ENCODE results near the gene CUX1. TPM values are rescaled to one million over a fixed set of nuclear protein-coding genes. Genes with fewer than 3 reads are reported as not detected.

CUX1 gene
- total RNA-seq, 1 donor from 2014 or later: 40.5 TPM

DNA sequence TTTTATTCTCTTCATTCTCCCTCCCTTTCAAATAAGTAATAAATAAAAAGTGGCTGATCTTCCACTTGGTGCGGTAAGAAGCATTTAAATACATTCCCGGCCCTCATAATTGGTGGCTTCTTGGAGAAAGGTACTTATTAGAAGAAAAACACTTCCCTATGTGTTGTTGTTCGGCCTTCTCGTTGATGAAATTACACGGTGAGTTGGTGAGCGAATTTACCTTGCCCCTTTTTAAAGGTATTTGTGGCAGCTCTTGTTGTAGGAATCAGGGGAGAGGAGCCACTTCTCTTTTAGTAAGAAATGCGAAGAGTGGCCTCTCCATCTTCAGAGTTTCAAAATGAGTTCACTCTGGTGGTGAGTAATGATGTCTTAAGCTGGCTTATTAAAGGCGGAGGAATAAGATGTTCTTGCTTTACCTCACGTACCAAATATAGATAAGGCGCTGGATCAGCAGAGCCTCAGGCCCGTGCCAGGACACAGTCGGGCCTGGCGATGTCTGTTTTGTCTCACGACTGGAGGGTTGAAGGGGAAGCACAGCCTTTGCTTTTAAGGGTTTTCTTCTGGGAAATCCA lies 135.9 kb downstream of the CUX1 start:
- Histone ChIP-seq H3K4me3 (ENCODE audit: low read depth, low read length) (no peak overlapping the region), H3K27me3 (ENCODE audit: control insufficient read depth, insufficient read depth, low read length) (no peaks in the 10 kb centered on the region), H3K36me3 (ENCODE audit: control insufficient read depth, insufficient read depth, low read length) (no peaks in the 10 kb centered on the region)
- FAIRE-seq: no peak
- TF ChIP-seq, protein P1, sequence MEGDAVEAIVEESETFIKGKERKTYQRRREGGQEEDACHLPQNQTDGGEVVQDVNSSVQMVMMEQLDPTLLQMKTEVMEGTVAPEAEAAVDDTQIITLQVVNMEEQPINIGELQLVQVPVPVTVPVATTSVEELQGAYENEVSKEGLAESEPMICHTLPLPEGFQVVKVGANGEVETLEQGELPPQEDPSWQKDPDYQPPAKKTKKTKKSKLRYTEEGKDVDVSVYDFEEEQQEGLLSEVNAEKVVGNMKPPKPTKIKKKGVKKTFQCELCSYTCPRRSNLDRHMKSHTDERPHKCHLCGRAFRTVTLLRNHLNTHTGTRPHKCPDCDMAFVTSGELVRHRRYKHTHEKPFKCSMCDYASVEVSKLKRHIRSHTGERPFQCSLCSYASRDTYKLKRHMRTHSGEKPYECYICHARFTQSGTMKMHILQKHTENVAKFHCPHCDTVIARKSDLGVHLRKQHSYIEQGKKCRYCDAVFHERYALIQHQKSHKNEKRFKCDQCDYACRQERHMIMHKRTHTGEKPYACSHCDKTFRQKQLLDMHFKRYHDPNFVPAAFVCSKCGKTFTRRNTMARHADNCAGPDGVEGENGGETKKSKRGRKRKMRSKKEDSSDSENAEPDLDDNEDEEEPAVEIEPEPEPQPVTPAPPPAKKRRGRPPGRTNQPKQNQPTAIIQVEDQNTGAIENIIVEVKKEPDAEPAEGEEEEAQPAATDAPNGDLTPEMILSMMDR (IDR thresholded peaks at IDR 0.05; ENCODE audit: insufficient read depth, low read length, severe bottlenecking): no peak
- DNase-seq (ENCODE audit: low read depth): peak; percentile 43

DNA sequence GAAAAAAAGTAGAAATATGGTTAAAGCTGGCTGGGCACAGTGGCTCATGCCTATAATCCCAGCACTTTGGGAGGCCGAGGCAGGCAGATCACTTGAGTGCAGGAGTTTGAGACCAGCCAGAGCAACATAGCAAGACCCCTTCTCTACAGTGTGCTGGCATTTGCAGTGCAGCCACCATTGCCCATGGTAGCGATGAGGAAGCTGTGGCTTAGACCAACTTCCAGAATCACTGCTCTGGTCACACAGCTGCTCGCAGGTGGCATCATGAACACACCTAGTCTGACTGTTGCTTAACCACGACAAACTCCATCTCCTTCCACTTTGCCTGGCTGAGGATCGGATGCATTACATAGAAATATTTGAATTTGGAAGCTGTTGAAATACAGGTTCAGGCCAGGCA lies 137.1 kb downstream of the CUX1 start:
- no peak overlapping the region for H3K4me3 ChIP-seq (ENCODE audit: low read depth, low read length)
- no peaks in the 10 kb centered on the region for H3K27me3 ChIP-seq (ENCODE audit: control insufficient read depth, insufficient read depth, low read length)
- H3K36me3 ChIP-seq (ENCODE audit: control insufficient read depth, insufficient read depth, low read length): no peaks in the 10 kb centered on the region
- DNase-seq (ENCODE audit: low read depth): no peak
- TF ChIP-seq, protein P1 (IDR thresholded peaks at IDR 0.05; ENCODE audit: insufficient read depth, low read length, severe bottlenecking): no peak
- FAIRE-seq: no peak

DNA sequence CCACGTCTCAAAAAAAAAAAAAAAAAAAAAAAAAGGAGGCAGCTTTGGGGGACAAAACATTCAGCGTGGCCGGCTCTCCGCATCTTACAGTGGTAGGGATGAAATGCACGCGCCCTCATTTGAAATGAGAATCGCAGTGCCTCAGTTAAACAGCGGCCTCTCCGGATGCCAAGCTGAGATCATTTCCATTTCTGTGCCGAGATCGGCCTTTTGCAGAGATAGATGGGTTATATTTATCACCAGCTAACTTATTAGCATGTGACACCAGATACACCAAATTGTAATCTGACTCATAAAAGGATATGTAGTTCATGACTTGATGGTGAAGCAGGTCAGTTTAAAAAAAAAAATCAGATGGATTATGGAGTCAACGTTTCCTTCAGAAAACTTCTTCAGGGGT lies 138.7 kb downstream of the CUX1 start:
- H3K27me3 ChIP-seq (ENCODE audit: control insufficient read depth, insufficient read depth, low read length): no peaks in the 10 kb centered on the region
- H3K4me3 ChIP-seq (ENCODE audit: low read depth, low read length): no peak overlapping the region
- H3K36me3 ChIP-seq (ENCODE audit: control insufficient read depth, insufficient read depth, low read length): no peaks in the 10 kb centered on the region
- FAIRE-seq (no peak), DNase-seq (ENCODE audit: low read depth) (no peak)
- TF ChIP-seq, protein P1 (IDR thresholded peaks at IDR 0.05; ENCODE audit: insufficient read depth, low read length, severe bottlenecking): no peak

DNA sequence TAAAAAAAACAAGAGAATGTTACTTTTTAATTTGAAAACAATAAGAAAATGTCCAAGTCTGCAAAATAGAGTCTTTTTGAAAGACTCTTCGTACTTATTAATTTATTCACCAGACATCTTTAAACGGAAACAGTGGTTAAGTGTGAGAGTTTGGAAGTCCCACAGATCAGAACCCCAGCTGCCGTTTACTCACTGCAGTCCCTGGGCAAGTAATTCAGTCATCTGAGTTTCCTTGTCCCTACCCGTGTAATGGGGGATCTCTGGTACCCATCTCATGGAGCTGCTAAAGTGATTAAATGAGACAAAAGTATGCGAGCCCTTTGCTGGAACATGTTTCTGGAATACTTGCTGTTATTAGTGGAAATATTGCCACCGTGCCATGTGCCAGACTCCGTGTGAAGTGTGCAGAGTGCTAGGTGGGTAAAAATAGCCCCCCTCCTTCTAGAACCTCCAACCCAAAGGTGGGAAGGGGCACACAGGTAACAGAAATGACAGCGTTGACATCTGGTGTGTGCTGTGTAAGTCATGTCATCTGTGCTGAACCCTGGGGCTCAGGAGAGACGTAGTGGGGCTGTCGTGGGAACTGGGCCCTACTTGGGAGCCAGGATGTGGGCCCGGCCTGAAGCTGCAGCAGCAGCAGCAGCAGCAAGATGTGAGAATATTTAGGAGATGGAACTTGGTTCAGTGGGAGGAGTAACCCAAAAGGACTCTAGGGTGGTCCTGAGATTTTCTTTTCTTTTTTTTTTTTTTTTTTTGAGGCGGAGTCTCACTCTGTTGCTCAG lies 140.5 kb downstream of the CUX1 start:
- DNase-seq (ENCODE audit: low read depth): no peak
- Histone ChIP-seq H3K27me3 (ENCODE audit: control insufficient read depth, insufficient read depth, low read length) (no peaks in the 10 kb centered on the region), H3K36me3 (ENCODE audit: control insufficient read depth, insufficient read depth, low read length) (no peaks in the 10 kb centered on the region), H3K4me3 (ENCODE audit: low read depth, low read length) (no peak overlapping the region)
- FAIRE-seq: no peak
- TF ChIP-seq, protein P1 (IDR thresholded peaks at IDR 0.05; ENCODE audit: insufficient read depth, low read length, severe bottlenecking): no peak

DNA sequence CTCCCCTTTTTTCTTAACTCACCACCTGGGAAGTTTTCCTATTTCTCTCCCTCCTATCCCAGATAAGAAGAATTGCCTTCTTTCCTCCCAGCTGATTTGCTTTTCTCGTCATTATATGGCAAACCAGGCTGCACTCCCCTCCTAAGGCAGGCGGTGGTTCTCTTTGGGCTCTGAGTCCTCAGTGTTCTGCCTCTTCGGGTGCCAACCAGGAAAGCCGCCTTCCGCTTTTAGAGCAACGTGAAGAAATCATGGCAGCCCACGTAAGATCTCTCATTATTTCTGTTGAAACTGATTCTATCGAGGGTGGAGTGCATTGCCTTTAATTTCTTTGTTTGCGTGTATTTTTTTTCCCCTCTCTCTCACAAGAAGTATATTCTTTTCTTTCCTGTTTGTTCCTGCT lies 141.9 kb downstream of the CUX1 start:
- no peaks in the 10 kb centered on the region for H3K27me3 ChIP-seq (ENCODE audit: control insufficient read depth, insufficient read depth, low read length)
- FAIRE-seq (no peak), DNase-seq (ENCODE audit: low read depth) (no peak)
- no peaks in the 10 kb centered on the region for H3K36me3 ChIP-seq (ENCODE audit: control insufficient read depth, insufficient read depth, low read length)
- no peak overlapping the region for H3K4me3 ChIP-seq (ENCODE audit: low read depth, low read length)
- TF ChIP-seq, protein P1 (IDR thresholded peaks at IDR 0.05; ENCODE audit: insufficient read depth, low read length, severe bottlenecking): no peak
